ENCODE measurements around the gene DCDC2B. TPM values are rescaled to one million over a fixed set of nuclear protein-coding genes. Genes with fewer than 3 reads are reported as not detected.

The DCDC2B gene
- total and polyA plus RNA-seq, 2 experiments from 2014 or later = 0.21 TPM; not detected in 1

DNA sequence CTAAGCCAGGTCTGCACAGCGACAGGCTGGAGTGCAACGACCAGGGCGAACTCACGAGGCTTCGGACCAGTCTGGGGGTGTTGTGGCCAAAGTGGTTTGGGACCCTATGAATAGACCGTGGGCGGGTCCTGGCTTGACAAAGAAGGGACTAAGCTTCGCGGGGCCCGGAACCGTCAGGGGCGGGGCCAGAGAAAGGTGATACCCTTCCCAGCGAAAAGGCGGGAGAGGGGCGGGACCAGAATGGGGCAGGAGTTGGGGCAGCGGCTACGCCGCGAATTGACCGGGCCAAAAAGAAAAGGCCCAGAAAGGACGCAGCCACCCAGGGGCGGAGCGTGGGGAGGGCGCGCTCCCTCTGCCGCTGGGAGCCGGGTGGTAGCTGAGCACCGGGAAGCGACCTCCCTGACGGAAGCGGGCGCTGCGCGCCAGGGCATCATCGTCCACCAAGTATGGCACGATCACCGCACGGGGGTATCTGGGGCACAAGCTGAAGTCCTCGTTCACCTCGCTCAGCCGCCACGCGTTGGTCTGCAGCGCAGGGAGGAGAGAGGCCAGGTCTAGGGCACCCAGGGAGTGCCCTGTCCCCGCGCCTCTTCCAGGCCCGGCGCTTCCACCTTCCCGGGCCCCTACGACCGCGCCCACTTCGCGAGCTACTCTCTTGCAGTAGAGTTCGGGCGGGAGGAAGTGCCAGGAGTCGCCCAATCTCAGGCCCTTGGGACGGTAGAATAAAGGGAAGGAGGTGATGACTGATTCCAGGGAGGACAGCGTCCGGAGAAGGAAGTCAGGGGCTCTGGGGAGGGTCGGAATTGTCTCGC, 31.5 kb downstream of the DCDC2B start:
- H3K4me3 ChIP-seq = peak overlapping the region; percentile 66
- Mint-ChIP-seq H3K9me3 (no peaks in the 10 kb centered on the region), H3K4me3 (peak overlapping the region; percentile 88), H3K36me3 (ENCODE audit: low read depth) (no peaks in the 10 kb centered on the region; the same call in 2 of the 3 replicates), H3K27me3 (ENCODE audit: insufficient read depth, low read depth, poor library complexity) (peaks cover 13% of the 10 kb centered on the region), H3K4me1 (peaks cover 16% of the 10 kb centered on the region), H3K27ac (peak overlapping the region; percentile 81)
- ATAC-seq (peak; percentile 76), DNase-seq (ENCODE audit: low spot score) (peak; percentile 99)
- no peaks in the 10 kb centered on the region for H3K36me3 ChIP-seq (ENCODE audit: insufficient read depth)
- H2AFZ ChIP-seq = peak overlapping the region; percentile 84
- peak overlapping the region; percentile 99 for H3K4me2 ChIP-seq
- peaks cover 19% of the 10 kb centered on the region for H3K4me1 ChIP-seq (ENCODE audit: insufficient read depth)
- peak overlapping the region; percentile 85 for H3K27ac ChIP-seq (ENCODE audit: low read depth)
- TF ChIP-seq, protein P1, sequence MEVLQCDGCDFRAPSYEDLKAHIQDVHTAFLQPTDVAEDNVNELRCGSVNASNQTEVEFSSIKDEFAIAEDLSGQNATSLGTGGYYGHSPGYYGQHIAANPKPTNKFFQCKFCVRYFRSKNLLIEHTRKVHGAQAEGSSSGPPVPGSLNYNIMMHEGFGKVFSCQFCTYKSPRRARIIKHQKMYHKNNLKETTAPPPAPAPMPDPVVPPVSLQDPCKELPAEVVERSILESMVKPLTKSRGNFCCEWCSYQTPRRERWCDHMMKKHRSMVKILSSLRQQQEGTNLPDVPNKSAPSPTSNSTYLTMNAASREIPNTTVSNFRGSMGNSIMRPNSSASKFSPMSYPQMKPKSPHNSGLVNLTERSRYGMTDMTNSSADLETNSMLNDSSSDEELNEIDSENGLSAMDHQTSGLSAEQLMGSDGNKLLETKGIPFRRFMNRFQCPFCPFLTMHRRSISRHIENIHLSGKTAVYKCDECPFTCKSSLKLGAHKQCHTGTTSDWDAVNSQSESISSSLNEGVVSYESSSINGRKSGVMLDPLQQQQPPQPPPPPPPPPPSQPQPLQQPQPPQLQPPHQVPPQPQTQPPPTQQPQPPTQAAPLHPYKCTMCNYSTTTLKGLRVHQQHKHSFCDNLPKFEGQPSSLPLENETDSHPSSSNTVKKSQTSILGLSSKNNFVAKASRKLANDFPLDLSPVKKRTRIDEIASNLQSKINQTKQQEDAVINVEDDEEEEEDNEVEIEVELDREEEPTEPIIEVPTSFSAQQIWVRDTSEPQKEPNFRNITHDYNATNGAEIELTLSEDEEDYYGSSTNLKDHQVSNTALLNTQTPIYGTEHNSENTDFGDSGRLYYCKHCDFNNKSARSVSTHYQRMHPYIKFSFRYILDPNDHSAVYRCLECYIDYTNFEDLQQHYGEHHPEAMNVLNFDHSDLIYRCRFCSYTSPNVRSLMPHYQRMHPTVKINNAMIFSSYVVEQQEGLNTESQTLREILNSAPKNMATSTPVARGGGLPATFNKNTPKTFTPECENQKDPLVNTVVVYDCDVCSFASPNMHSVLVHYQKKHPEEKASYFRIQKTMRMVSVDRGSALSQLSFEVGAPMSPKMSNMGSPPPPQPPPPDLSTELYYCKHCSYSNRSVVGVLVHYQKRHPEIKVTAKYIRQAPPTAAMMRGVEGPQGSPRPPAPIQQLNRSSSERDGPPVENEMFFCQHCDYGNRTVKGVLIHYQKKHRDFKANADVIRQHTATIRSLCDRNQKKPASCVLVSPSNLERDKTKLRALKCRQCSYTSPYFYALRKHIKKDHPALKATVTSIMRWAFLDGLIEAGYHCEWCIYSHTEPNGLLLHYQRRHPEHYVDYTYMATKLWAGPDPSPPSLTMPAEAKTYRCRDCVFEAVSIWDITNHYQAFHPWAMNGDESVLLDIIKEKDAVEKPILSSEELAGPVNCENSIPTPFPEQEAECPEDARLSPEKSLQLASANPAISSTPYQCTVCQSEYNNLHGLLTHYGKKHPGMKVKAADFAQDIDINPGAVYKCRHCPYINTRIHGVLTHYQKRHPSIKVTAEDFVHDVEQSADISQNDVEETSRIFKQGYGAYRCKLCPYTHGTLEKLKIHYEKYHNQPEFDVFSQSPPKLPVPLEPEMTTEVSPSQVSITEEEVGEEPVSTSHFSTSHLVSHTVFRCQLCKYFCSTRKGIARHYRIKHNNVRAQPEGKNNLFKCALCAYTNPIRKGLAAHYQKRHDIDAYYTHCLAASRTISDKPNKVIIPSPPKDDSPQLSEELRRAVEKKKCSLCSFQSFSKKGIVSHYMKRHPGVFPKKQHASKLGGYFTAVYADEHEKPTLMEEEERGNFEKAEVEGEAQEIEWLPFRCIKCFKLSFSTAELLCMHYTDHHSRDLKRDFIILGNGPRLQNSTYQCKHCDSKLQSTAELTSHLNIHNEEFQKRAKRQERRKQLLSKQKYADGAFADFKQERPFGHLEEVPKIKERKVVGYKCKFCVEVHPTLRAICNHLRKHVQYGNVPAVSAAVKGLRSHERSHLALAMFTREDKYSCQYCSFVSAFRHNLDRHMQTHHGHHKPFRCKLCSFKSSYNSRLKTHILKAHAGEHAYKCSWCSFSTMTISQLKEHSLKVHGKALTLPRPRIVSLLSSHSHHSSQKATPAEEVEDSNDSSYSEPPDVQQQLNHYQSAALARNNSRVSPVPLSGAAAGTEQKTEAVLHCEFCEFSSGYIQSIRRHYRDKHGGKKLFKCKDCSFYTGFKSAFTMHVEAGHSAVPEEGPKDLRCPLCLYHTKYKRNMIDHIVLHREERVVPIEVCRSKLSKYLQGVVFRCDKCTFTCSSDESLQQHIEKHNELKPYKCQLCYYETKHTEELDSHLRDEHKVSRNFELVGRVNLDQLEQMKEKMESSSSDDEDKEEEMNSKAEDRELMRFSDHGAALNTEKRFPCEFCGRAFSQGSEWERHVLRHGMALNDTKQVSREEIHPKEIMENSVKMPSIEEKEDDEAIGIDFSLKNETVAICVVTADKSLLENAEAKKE (CRISPR knock-in tag; IDR thresholded peaks at IDR 0.05) = no peak
- TF ChIP-seq JUNB (IDR thresholded peaks at IDR 0.05; ENCODE audit: unreplicated experiment) (no peak), CREB1 (CRISPR knock-in tag; IDR thresholded peaks at IDR 0.05; ENCODE audit: low read depth) (peak; percentile 32; the same call in 1 of the 2 replicates), POLR2AphosphoS5 (IDR thresholded peaks at IDR 0.05; ENCODE audit: low read depth) (peak; percentile 94)
- TF ChIP-seq, protein P2, sequence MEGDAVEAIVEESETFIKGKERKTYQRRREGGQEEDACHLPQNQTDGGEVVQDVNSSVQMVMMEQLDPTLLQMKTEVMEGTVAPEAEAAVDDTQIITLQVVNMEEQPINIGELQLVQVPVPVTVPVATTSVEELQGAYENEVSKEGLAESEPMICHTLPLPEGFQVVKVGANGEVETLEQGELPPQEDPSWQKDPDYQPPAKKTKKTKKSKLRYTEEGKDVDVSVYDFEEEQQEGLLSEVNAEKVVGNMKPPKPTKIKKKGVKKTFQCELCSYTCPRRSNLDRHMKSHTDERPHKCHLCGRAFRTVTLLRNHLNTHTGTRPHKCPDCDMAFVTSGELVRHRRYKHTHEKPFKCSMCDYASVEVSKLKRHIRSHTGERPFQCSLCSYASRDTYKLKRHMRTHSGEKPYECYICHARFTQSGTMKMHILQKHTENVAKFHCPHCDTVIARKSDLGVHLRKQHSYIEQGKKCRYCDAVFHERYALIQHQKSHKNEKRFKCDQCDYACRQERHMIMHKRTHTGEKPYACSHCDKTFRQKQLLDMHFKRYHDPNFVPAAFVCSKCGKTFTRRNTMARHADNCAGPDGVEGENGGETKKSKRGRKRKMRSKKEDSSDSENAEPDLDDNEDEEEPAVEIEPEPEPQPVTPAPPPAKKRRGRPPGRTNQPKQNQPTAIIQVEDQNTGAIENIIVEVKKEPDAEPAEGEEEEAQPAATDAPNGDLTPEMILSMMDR (conservative IDR thresholded peaks at IDR 0.05; ENCODE audit: low read depth in 2 of 2) = peak in 1 of 2 experiments; percentile 43; a peak in 1 of 4 replicates
- H3K9me2 ChIP-seq (ENCODE audit: insufficient read depth) = no peaks in the 10 kb centered on the region
- peaks cover 7% of the 10 kb centered on the region; the same call in 1 of the 2 replicates for H3K79me2 ChIP-seq (replicated peaks; ENCODE audit: insufficient read depth)
- H3F3A ChIP-seq (replicated peaks; ENCODE audit: low read depth) = peaks cover 20% of the 10 kb centered on the region
- H3K27me3 ChIP-seq (ENCODE audit: insufficient read depth) = peaks cover 7% of the 10 kb centered on the region; the same call in 1 of the 2 replicates
- no peaks in the 10 kb centered on the region for H4K20me1 ChIP-seq (replicated peaks; ENCODE audit: insufficient read depth)

Data from GM23338 (cell line).